HTERT RPE-1 (cell line): ENCODE data around the gene GAS1.

Experiments
- in situ Hi-C: fragments of 300-500 bp; cut with MboI; formaldehyde crosslinking; loops from 4 replicates; pipeline ENCODE4 v1.14.3; 2020; ENCODE audit warnings: low sequenced_read_pairs

The GAS1 gene

GRCh38 chr9:86926145-86926544 is 21.2 kb downstream of the GAS1 start:
- in situ Hi-C loops, result no loop called here

GRCh38 chr9:86925686-86926085 is 21.6 kb downstream of the GAS1 start:
- in situ Hi-C loops, result no loop called here

- in situ Hi-C loops, result no loop called here
These were observed 23.1 kb downstream of the GAS1 start for GRCh38 chr9:86924206-86924605.

- in situ Hi-C loops, result no loop called here
These were observed 26.0 kb downstream of the GAS1 start for GRCh38 chr9:86921151-86921923.

- in situ Hi-C loops, result no loop called here
These were observed 28.8 kb downstream of the GAS1 start for GRCh38 chr9:86918556-86918955.

- in situ Hi-C loops, result no loop called here
These were observed 35.1 kb downstream of the GAS1 start for GRCh38 chr9:86912210-86912609.

GRCh38 chr9:86909388-86909787 is 37.9 kb downstream of the GAS1 start:
- in situ Hi-C loops, result no loop called here

- in situ Hi-C loops, result no loop called here
These were observed 39.0 kb downstream of the GAS1 start for GRCh38 chr9:86908261-86908660.

GRCh38 chr9:86907346-86907745 is 40.0 kb downstream of the GAS1 start:
- in situ Hi-C loops, result no loop called here

GRCh38 chr9:86903734-86904085 is 43.6 kb downstream of the GAS1 start:
- in situ Hi-C loops, result no loop called here

GRCh38 chr9:86902991-86903733 is 44.1 kb downstream of the GAS1 start:
- in situ Hi-C loops, result no loop called here

GRCh38 chr9:86902586-86902985 is 44.7 kb downstream of the GAS1 start:
- in situ Hi-C loops, result no loop called here

GRCh38 chr9:86902176-86902575 is 45.1 kb downstream of the GAS1 start:
- in situ Hi-C loops, result no loop called here

GRCh38 chr9:86901511-86901910 is 45.8 kb downstream of the GAS1 start:
- in situ Hi-C loops, result no loop called here
